Right kidney (tissue), 1 donor: Measurements from ENCODE around the gene ASB12.

Source experiments
- DNase-seq: peaks from one replicate; pipeline ENCODE4 v3.0.0-alpha.2; 2016

The ASB12 gene

GRCh38 chrX:64186974-64187761, 43.2 kb downstream of the ASB12 start:
- DNase-seq, result no peak

DNA sequence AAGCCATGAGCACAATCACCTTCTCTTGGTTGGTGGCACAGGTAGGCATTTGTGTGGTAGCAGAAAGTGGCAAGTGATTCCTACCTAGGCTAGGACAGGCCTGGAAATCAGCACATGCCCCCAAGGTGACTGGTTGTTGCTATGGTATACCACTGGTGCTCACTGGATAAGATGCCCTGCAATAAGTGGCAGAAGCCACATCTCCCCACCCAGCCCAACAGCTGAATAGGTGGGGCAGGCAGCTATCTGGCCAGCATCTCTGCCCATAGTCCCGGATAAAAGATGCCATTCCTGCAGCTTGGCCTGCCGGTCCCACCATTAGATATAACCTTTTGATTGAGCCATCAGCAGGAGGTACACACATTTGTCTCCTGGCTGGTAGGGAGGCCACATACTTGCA, 46.0 kb downstream of the ASB12 start:
- no peak for DNase-seq

DNA sequence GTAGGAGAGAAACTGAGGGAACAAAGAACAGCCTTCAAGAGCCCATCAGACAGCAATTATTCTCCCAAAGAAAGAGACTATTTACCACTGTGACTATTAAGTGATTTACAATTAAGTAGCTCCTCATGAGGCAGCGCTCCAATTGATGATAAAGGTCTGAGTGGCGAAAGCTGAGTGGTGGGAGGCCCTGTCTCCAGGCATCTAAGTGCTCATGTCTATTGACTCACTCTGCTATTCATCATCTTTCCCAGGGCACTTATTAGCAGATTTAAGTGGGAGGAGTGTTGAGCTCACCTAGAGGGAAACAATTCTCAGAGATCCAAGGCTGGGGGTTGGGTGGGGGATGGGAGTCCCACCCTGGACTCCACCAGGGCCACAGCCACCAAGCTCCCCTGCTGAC, 48.2 kb downstream of the ASB12 start:
- no peak for DNase-seq

GRCh38 chrX:64176876-64177275, 53.5 kb downstream of the ASB12 start:
- no peak for DNase-seq
